ENCODE data around the gene FIGNL2.

FIGNL2 gene, protein sequence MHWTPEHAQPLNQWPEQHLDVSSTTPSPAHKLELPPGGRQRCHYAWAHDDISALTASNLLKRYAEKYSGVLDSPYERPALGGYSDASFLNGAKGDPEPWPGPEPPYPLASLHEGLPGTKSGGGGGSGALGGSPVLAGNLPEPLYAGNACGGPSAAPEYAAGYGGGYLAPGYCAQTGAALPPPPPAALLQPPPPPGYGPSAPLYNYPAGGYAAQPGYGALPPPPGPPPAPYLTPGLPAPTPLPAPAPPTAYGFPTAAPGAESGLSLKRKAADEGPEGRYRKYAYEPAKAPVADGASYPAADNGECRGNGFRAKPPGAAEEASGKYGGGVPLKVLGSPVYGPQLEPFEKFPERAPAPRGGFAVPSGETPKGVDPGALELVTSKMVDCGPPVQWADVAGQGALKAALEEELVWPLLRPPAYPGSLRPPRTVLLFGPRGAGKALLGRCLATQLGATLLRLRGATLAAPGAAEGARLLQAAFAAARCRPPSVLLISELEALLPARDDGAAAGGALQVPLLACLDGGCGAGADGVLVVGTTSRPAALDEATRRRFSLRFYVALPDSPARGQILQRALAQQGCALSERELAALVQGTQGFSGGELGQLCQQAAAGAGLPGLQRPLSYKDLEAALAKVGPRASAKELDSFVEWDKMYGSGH

DNA sequence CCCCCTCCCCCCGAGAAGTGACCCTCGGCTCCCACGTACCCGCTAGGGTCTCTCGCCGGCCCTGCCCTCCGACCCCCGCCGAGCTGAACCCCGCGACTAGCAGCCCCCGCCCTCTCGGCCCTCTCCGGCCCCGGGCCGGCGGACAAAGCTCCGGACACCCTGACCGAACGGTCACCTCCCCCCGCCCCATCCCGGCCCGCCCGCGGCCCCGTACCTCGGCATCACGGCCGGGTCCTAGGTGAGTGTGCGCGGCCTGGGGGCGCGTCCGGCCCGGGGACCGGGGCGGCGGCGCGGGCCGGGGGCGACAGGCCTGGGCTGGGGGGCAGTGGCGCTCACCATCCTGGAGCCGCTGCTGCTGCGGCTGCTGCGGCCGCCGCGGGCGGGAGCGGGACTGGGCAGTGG, at the start of gene FIGNL2:
FIGNL2 (minus strand) TSS at position 393 of the 402 bp plus-strand sequence. CDS start 26,305 bp downstream, outside the sequence.
- peak within 1 kb of the TSS; percentile 67 for H3K27ac ChIP-seq
- TF ChIP-seq, protein P1, sequence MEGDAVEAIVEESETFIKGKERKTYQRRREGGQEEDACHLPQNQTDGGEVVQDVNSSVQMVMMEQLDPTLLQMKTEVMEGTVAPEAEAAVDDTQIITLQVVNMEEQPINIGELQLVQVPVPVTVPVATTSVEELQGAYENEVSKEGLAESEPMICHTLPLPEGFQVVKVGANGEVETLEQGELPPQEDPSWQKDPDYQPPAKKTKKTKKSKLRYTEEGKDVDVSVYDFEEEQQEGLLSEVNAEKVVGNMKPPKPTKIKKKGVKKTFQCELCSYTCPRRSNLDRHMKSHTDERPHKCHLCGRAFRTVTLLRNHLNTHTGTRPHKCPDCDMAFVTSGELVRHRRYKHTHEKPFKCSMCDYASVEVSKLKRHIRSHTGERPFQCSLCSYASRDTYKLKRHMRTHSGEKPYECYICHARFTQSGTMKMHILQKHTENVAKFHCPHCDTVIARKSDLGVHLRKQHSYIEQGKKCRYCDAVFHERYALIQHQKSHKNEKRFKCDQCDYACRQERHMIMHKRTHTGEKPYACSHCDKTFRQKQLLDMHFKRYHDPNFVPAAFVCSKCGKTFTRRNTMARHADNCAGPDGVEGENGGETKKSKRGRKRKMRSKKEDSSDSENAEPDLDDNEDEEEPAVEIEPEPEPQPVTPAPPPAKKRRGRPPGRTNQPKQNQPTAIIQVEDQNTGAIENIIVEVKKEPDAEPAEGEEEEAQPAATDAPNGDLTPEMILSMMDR (conservative IDR thresholded peaks at IDR 0.05), result no peak

DNA sequence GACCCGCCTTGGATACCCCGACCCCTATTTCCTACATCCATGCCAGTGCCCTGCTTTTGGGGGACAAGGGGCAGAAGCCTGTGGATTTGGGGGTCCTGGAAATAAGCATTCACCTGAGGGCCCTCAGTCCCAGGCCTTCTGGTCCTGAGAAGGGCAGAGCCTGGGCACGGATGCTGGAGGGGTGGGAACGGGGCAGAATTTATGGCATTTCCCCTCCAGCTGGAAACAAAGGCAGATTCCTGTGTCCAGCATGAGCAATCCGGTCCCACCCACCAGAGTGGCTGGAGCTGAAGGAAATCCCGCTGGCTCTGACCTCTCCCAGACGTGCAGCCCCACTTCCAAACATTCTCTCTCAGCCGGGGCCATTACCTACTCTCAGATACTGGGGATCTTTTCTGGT, 48.7 kb upstream of the FIGNL2 start:
- H3K27ac ChIP-seq, result no peak overlapping the region
- TF ChIP-seq, protein P1 (conservative IDR thresholded peaks at IDR 0.05), result no peak

DNA sequence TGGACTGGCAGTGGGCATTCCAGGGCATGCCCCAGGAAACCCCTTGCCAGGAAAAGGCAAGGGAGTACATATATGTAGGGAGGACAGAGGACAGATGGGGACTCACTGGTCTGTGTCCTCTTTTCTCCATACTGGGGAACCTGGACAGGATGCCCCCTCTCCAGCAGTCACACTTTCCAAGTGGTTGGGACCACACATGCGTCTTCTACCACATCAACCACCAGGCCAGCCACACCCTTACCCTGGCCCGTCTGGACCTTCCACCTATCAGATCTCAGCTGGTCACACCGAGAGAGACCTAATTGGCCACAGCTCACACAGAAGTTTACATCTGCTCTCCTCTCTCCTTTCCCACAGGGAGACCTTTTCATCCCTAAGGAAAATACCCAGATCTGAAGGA, 47.7 kb upstream of the FIGNL2 start:
- TF ChIP-seq, protein P1 (conservative IDR thresholded peaks at IDR 0.05), result no peak

DNA sequence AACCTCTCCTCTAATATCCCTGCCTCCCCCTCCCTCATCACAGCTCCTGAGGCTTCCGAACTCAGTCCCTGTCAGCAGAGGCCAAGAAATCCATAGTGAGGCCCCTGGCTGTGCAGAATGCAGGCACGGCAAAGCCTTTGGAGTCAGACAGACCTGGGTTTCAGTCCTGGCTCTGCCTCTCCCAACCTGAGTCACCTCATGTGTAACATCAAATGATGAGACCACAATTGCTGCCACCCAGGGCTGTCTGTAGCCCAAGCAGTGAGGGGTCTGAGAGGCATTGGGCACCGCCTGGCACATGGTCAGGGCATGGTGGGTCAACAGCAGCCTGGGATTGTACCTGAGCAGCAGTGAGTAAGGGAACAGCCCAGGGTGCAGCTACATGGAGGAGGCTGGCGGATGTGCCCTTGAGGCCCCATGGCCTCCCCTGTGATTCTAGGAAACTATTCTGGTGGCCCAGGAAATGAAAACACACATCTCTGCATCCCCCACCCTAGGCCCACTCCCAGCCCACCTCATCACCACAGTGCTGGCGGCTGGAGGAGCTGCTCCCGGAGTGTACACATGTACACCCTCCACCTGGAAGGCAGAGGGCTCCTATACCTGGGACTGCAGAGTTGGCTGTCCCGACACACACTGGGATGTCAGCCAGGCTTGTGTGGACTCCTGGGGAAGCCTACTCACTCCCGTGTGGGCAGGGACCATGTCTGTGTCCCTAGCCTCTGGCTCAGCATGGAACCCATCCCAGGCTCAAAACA, 47.0 kb upstream of the FIGNL2 start:
- no peak overlapping the region for H3K27ac ChIP-seq
- TF ChIP-seq, protein P1 (conservative IDR thresholded peaks at IDR 0.05), result no peak

More for the DNA sequence above, 47.7 kb upstream of the FIGNL2 start:
- H3K27ac ChIP-seq, result no peak overlapping the region

DNA sequence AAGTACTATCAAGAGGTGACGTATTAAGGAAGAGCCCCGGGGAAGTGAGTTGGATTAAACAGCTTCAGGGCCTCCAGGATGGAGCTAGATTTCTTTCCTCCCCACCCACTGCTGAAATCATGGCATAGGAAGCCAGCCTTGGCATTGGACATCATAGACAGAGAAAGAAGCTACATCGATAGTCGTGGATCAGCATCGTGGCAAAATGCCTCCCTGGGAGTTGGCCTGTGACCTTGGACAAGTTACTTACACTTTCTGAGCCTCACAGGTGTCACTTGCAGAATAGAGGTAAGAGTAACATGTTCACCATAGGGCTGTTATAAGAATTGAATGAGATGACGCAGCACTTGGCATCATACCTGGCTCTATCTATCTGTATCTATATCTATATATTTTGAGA, 45.3 kb upstream of the FIGNL2 start:
- TF ChIP-seq, protein P1 (conservative IDR thresholded peaks at IDR 0.05), result no peak

DNA sequence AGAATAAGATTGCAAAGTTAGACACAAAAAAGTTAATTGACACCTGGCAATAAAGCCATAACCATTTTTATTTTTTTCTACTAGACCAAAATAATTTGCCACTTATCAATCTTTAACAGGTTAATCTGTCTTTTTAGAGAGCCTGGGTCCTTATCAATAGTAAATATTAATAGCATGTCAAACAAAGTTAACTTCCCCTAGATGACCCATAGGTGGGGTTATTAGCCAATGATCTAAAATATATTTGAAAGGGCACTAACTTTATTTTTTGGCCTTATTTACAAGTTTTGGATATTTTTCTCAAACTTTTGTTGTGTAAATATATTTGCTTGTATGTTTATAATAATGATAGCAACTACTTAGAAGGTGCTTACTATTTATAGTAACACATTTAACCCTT, 43.3 kb upstream of the FIGNL2 start:
- no peak overlapping the region for H3K27ac ChIP-seq
- TF ChIP-seq, protein P1 (conservative IDR thresholded peaks at IDR 0.05), result peak; percentile 67

More for the DNA sequence above, 45.3 kb upstream of the FIGNL2 start:
- H3K27ac ChIP-seq, result no peak overlapping the region
